Measurements from ENCODE around the gene ASCC3.

ASCC3 gene

GRCh38 chr6:100484474-100484873, 396.7 kb downstream of the ASCC3 start:
- DNase-seq, result no peak

DNA sequence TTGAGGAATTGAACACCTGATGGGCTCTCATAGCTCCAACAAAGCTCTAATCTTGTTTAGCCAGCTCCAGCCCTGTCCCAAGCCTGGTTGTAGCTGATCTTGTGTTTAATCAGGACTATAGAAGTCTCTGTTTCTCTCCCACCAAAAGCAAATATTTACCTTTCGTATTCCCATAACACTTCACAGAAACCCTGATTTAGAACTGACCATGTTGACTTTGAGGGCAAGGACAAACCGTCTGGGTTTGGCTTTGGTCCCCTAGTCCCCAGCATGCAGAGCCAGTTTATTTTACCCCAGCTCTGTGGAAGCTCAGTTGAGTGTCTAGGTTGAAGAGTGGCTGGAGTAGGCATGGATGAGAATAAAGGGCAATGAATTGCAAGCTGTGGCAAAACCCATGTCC, 398.4 kb downstream of the ASCC3 start:
- DNase-seq, result no peak

GRCh38 chr6:100479179-100480035, 401.7 kb downstream of the ASCC3 start:
- DNase-seq, result no peak

GRCh38 chr6:100475554-100476320, 405.4 kb downstream of the ASCC3 start:
- DNase-seq, result no peak

DNA sequence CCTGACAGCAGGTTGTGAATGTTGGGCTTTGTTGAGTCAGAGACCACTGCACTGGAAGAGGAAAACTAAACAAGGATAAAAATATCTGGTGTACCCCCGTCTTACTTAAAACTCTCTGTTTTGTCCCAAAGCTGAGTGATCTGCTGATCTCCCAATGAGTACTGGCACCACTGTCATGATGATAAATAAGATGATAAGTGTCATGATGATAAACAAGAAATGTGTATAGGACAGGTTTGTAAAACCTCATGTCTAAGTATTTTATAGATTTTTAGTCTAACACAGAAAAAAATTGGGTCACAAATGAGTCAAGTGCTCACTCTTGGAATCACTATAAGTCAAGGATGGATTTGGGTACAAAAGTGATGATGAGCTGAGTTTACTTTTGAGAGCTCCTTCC, 407.9 kb downstream of the ASCC3 start:
- no peak for DNase-seq

GRCh38 chr6:100472674-100473073, 408.5 kb downstream of the ASCC3 start:
- DNase-seq, result no peak

GRCh38 chr6:100470422-100471120, 410.6 kb downstream of the ASCC3 start:
- DNase-seq, result no peak

DNA sequence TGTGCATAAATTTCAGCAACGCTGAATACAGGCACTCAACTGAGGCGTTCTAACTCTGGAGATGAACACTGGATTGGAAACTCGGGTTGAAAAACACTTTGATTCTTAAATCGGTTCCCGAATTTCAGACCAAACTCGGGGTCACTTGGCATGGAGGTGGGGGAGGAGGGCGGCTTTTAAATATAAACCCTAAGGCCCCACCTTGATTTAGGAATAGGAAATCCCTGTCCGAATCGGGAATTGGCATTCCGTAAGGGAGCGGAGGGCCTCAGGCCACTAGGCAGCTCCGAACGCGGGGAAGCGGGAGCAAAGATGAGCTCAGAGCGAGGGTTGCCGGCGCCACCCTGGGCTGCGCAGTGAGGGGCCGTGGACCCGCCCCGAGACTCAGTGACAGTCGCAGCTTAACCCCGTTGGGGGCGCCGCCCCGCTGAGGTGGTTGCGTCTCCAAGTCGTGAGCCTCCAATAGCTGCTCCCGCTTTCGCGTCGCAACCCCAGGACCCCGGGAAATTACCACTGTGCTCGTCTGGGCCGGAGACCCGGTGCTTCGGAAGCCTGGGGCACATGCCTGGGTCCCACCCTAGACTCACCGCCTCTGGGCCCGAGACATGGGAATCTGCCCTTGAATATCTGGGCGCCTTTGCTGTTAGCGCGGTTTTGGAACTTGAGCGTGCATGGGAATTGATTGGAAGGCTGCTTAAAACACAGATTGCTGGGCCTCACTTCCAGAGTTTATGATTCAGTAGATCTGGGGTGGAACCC, 411.8 kb downstream of the ASCC3 start:
- DNase-seq, result no peak

DNA sequence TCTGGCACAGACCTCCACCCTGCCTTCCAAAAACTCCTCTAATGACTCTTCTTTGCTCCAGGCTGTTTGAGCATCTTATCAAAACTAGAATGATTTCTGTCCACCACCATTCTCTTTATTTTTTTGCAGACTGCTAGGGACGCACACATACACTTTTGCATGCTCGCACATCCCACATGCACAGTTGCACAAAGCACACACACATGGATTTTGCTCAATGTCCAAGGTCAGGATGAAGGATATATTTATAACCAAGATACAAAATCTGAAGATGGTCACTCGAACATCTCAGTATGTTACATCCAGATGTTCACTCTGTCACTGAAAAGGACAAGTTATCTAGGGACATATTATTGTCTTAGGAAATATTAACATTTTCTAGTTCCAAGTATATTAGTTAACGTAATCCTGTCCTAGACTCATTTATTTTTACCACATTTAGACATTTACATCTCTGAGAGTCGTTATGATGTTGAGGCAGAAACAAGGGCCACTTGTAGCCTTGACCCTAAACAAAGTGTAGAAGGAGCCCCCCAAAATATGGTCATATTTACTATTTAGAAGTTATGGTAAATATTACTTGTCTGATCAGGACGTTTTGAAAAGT, 413.0 kb downstream of the ASCC3 start:
- DNase-seq, result no peak

DNA sequence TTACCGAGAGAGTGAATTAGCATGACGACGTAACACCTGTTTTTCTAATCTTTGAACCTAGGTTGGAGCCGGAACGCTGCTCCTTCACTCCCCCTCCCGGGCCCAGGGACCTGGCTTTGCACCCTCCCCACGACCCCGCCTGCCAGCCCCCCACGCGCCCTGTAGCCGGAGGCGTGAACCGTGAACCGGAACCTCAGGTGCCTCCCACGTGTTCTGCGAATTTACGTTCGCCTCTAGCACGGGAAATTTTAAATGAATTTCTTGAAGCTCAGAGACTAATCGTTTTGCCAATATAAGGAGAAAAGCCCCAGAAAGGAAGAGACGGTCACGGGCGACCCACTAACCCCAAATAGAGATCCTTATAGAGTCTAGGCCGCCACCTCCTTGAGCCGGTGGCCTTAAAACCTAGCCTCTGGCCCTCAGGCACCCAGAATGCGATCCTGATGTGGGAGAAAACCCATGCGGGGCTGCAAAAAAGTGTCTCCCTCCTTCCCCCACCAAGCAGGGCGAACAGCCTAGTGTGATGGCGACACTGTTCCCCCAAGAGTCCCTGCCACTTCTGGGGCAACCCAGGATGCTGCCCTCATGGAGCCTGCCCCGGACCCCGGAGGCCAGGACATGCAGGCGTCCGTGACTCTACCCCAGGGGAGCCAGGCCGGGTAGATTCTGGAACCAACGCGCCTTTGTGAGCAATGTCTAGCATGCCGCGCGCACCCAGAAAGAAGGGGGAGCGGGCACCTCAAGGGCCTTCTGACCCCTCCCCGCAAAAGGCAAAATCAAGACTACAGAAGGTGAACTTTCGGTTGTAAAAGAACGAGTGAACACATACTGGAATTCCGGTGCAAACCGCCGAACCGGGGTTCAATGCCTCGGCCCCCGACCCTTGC, 413.8 kb downstream of the ASCC3 start:
- no peak for DNase-seq

- no peak for DNase-seq
Observed at GRCh38 chr6:100466410-100467128, 414.6 kb downstream of the ASCC3 start.

DNA sequence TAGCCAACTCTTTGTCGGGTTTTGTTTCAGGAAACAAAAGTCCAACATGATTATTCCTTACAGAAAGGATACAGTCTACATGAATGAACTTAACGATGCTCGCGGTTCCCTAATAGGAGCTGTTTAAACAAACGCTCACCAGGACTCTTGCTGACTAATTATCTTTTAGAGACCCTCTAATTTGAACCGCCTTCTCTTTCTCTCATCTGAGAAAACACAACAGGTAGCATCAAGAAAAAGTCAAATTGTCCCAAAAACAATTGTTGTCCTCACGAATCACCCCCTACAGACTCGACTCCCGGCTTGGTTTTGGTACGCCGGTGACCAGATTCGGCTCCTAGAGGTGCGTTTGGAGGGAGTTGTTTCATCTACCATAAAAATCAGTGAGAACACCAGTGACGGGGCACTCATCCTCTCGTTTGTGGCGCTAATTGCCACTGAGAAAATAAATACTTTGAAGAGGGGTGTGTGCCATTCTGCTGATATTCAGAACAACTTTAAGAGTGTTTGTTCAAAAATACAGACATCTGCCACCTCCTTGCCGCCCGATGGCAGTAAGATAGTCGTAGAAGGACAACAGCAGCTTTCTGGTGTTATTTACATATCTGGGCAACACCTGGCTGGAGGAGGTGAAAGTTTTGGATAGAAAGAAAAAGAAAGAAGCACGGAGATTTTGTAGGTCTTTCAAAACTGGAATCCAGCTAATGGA, 415.3 kb downstream of the ASCC3 start:
- no peak for DNase-seq

DNA sequence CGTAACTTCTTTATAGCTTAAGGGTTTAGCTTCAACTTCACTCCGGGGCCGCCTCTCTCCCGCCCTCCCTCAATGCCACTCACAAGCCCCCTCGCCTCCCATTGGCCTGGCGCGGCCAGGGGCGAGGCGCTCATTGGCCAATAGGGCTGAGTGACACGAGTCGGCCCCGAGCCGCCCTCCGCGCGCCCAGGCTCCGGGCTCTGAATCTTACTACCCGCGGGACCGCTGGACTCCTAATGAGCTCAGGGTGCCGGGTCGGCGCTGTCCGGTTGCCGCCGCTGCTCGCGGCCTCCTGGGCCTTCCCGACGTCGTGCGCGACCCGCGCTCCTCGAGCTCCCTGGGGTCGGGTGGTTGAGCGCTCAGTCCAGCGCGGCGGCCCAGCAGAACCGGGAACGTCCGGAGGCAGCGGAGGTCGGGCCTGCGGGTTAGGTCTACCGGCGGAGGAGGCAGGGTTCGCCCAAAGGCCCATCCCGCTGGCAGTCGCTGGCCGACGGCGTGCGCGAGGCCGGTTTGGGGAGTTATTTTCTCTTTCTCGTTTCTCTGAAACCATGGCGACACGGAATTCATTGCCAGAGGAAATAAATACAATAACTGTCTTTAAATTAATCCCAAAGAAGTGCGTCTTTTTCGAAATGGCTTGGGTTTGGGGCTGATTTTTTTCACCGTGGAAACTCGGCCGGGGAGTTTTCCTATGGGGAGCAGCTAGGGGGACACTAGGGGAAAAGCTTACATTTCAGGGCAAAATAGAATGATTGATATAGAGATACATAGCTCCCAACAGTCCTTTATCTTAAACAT, 416.0 kb downstream of the ASCC3 start, which contains the start of gene SIM1:
Gene SIM1, minus strand, starts transcription at position 19 of the 798 bp plus-strand sequence. CDS start 1,453 bp downstream, outside the sequence.
- no peak for DNase-seq

DNA sequence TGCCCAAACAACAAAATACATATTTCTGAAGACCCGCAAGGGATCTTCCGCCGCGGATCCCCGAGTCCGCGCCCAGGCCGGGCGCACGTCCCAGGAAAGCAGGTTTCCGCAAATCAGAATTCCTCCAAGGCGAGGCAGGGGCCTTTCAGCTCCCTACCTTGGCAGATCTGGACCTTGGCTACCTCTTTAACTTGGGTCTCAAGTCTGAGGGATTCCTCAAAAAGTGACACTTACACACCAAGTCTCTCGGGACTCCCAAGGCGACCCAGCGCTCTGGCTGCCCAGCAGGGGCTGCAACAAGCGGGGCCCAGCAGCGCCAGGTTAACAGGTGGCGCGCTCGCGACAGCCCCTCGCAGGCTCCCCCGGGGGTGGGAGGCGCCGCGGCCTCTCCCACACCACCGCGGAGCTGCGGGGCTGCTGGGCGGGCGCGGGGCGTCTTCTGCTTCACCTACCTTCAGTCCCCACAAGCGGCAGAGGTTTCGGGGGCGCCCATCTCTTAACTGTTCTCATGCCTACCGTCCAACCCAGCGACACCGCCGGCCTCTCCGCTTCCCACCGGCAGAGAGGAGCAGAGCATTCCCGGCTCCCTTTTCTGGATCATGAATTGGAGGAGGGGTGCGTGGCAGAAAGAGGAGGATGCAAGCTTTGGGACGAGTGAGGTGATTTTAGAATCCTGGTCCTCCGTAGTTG, 416.8 kb downstream of the ASCC3 start:
- no peak for DNase-seq

DNA sequence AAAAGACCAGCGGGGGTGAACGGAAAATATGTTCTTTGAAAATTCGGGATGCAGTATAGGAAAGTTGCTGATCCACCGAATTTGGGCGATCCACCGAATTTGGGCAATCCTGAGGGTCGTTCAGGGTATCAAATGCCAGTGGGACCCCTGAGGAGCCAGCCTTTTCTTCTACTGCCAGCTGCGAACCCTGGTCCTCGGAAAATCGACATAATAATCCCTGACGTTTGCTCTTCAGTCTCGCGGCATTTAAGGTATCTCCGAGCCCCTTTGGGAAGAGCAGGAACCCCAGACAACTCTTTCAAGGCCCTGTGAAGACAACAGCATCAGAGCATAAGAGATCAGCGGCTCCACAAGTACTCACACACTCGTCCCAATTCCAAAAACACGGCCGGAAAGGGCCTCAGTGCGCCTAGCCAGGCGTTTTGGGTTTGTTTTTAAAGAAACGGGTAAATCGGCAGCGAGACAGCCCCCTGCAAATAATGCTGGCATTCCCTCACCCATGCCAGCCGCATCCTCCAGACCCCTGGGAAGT, 417.4 kb downstream of the ASCC3 start:
- DNase-seq, result no peak

- no peak for DNase-seq
Observed at GRCh38 chr6:100462706-100463629, 418.2 kb downstream of the ASCC3 start.
